Germinal center (tissue), 1 donor: ENCODE measurements around the gene MROH2A.

Source experiments
- DNase-seq: peaks from one replicate; pipeline ENCODE4 v3.0.0; 2012; ENCODE audit warnings: mixed read lengths, low spot score

MROH2A gene

DNA sequence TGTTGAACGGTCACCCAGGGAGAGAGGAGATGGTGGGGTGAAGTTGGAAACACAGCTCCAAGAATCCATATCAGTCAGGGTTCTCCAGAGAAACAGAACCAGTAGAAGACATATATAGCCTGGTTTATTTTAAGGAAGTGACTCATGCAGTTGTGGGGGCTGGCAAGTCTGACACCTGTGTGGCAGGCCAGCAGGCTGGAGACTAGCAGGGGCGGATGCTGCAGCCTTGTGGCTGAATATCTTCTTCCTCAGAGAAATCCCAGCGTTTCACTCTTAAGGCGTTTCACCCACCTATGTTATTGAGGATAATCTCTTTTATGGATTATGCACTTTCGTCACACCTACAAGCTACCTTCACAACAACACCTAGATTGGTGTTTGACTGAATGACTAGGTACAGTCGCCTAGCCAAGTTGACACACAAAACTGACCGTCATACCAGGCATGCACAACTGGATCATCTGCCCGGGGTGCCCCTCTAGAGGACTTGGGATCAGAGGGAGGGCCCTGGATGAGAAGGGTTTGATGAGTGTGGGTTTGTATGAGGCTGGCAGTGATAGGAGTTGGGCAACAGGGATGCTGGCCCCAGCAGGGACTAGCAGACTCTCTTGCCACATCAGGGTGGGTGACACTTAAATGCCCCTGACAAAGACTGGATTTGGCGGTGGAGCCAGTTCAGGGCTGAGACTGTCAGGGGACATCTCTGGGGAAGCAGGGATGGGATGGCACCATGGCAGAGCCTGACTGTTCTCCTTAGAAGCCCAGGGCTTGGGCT is 23.4 kb downstream of the MROH2A start:
- DNase-seq = peak; percentile 26

DNA sequence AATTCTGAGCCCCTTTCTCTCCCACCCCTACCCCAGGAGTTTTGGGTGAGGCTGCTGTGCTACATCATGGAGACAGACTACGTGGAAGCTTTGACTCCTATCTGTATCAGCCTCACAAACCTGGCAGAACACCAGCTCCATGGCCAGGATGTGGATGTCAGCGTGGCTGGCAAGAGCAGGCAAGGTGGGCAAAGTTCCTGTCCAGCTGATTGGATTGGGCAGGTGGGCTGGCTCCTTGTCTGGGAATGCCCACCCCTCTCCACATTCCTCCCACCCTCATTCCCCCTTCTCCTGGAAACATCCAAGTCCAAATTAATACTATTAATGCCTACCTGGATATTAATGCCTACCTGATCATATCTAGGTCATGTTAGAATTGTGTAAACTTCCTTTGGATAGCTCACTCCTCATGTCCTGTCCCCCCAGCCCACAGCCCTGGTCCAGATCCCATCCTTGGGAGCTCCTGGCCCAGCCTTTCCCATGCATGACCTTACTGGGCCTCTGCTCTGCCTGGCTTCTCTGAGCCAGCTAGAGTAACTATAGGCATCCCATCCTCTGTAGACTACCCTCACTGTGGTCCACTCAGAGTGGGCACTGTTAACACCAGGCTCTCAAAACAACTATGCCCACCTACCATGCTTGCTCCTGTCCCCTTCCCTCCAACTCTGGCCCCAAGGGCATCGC is 24.1 kb downstream of the MROH2A start:
- DNase-seq = no peak

DNA sequence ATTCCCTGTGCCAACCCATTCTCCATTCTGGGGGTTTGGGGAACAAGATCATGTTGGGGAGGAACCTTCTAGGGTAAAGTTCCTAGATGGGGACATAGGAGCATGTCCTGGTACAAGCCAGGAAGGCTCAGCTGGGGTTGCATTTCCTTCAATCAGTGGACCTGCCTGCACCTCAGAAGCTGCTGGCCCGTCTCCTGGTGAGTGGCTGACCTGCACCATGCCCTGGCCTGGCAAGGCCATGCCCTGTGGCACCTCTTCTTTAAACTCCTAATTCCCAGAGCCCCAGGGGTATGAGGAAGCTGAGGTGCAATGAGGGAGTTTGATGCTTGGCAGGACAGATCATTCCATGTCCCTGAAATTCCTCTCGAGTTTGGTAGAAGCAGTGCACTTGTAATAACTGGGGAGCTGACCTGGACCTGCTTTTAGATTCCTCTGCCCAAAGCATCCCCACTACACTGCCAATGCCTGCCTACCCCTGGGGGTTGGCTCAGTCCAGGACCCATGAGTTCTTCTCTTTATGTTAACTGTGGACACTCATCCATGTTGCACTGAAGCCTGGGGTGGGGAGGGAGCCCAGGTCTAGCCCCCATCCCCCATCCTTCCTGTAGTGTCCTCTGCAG is 25.3 kb downstream of the MROH2A start:
- DNase-seq = no peak

DNA sequence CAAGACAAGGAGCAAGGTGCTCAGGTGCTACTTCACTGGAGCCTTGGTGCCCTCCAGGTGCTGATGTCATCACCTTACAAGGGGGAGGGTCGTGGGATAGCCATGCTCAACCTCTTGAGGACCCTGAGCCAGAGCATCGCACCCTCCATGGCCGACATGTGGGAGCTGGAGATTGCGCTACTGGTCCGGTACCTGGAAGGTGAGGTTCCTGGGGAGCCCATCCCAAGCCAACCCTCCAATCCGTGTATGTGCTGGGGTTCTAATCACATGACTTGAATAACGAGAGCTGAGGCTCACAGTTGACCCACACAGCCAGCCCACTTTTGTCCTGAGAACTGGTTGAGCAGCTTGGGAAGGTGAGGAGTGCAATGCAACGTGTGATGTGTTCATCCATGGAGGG is 25.9 kb downstream of the MROH2A start:
- no peak for DNase-seq

DNA sequence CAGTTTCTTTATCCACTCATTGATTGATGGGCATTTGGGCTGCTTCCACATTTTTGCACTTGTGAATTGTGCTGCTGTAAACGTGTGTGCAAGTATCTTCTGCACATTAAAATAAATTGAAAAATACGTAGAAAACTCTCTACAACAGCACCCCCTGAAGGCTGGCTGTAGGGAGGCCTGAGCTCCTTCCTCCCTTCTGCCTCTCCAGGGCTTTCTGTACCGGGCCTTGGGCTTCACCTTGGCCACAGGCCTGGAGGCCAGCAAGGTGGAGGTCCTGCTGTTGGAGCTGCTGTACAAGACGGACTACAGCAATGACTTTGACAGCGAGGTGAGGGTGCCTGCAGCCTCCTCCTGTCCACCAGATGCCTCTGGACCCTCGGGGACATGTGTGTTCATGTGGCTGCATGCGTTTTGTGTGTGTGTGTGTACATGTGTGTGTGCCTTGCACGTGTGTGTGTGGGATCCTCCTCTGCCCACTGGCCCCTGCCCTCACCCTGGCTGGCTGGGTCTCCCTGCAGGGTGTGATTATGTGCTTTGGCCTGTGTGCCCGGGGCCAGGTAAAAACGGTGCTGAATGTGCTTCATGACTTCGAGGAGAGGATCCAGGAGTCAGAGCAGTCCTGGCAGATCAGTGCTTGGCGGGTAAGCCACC is 29.2 kb downstream of the MROH2A start:
- DNase-seq = no peak

DNA sequence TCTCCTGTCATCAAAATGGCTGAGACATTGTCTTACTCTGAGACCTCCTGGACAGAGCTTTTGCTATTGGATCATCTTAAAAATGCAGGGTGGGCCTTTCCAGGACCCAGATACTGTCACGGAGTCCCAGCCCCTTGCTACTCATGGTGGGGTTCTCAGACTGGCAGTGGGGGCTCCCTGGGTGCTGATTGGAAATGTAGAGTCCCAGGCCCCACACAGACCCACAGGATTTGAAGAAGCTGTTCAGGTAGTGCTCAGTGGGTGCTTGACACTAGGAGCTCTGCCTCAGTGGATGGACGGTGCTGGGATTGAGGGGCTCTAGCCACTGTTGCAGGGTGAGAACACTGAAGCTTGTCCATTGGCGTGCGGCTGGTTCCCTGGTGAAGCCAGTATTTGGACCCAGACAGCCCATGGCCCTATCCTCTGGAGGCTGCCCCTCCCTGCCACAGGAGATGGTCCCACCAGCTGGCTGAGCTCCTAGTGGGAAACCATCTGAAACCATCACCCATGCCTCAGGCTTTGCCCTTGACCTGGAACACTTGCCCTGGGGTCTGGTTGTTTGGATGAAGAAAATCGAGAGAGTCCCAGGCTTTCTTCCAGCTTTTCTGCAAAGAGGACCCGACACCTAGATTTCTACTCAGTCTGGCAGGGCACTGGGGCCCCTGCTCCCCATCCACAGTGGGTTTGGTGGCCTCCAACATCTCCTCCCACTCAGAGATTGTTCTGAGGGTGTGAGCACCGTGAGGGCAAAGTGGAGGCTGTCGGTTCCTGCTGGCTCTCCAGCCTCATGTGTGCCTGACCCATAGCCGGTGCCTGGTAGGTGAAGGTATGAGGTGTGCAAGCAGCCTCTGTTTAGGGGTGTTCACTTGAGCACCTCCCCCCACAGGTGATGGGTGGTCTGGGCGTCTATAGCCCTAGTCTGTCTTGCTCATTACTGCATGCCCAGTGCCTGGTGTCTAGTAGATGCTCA is 30.1 kb downstream of the MROH2A start:
- no peak for DNase-seq

DNA sequence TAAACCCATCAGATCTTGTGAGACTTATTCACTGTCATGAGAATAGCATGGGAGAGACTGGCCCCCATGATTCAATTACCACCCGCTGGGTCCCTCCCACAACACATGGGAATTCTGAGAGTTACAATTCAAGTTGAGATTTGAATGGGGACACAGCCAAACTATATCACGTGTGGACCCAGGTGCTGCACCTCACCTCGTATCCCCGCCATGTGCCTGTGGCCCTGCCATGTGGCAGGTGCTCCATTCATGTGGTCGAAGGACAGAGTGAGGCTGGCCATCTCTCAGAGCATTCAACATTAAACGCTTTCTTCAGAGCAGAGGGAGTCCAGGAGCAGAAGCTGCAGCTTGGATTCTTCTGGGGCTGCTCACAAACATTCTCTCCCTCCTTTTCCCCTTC is 32.3 kb downstream of the MROH2A start:
- no peak for DNase-seq

DNA sequence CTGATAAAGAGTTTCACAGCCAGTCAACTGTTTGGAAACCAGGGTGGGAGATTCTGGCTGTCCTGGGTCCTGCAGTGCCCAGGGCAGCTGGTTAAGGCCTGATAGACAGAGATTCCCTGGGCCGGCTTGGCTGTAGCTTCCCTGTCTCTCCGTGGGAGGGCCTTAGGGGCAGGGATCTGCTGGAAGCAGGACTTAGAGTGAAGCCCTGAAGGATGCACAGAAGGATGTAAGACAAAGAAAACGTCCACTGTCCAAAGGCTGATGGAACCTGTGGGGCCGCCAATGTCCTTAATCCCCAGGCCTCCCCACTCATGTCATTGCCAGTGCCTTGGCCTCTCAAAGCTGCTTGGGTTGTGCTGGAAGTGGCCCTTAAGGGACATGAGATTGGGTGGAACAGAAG is 33.0 kb downstream of the MROH2A start:
- DNase-seq = no peak

DNA sequence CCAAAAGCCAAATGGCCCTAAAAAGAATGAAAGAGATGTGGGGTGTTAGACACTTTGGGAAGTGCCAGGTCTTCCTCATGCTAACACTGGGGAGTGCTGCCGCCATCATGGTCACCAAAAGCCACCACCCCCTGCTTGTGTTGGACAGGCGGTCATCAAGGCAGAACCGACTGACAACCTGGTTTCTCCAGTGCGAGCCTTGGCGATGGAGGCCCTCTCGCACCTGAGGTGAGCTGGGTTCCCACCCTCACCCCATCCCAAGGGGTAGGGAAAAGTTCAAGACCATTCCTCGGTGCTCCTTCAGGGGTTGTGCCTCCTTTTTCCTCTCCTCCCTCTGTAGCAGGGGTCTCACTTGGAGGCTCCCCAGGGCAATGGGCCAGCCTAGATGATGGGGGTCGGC is 33.6 kb downstream of the MROH2A start:
- no peak for DNase-seq

DNA sequence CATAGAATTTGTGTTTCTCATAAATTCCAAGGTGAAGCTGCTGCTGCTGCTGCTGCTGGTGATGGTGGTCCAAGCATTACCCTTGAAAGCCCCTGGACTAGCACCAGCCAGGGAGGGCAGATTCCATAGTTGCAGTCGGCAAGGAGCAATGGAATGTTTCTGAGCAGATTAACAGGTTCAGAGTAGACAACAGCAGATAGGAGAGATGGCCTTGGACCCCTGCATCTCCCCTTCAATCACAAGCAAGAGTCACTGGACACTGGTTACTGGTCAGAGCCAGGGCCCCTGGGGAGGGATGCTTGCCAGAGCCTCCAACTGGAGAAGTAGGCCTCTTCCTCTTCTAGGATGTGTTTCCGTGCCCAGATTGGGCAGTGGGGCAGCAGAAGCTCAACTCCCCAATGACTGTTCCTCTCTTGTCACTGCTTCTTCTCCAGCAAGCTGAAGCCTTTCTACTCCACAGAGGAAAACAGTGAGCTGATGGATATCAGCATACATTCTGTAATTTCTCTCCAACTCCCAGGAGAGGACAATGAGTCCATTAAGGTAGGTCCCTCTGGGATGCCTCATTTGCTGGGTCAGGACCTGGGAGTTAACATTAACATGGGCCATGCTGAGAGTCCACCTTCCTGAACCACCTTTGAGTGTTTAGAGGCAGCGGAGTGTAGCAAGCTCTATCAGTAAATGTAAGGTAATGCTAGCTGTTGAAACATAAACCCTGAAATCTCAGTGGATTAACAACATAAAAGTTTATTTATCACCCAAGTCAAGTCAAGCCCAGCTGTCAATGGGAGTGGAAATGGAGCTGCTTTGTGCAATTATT is 35.3 kb downstream of the MROH2A start:
- no peak for DNase-seq

DNA sequence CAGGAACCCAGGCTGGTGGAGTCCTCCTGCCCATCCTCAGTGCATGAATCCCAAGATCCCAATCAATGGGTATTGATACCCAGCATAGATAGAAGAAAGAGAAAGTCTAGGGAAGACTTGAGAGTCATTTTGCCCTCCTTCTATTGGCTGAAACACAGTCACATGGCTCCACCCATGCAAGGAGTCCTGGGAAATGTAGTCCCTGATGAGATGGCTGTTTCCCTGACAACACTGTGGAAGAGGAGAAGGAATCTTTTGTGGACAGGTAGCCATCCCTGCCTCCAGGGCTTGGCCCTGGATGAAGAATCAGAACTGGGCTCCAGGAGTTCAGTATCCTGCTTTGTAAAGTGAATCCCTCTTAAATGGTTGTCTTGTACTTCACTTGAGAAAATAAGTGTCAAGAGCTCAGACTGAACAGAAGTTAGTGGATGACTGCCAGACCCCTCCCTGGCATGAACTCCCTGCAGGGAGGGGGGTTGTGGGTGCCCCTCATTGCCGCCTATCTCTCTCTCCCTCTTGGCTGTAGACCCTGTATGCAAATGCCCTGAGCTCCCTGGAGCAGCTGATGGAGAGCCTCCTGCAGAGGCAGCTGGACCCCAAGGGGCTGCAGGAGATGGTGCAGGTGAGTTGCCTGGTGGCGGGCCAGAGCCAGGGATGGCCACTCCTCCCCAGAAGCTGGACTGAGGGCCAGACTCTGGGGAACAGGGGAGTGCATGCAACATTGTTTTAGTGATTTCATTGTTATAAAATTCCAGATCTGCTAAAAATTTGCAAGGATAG is 36.1 kb downstream of the MROH2A start:
- peak; percentile 30 for DNase-seq

DNA sequence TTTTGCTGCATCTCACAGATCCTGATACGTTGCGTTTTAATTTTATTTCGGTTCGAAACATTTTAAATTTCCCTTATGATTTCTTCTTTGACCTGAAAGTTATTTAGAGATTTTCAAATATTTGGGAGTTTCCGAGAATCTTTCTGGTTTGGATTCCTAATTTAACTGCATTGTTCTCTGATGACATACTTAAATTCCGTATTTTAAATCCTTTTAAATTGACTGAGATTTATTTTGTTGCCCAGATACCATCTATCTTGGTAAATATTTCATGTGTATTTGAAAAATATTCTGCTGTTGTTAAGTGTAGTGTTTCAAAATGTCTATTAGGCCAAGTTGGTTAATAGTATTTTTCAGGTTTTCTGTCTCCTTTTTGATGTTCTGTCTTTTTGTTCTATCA is 37.7 kb downstream of the MROH2A start:
- no peak for DNase-seq

DNA sequence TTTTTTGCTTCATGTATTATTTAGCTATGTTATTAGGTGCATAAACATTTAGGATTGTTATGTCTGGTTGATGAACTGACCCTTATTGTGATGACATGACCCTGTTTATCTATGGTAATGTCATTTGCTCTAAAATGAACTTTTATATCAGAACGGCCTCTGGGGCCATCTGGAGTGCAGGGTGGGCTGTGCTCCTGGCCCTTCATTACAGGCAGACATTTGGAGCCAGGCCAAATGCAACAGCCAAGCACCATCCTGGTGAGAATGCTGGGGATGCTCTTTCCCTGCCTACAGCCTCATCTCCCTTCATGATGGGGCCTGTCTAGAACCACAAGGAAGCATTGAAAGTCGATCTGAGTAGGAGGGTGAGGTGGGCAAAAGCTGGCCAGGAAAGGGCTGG is 38.2 kb downstream of the MROH2A start:
- DNase-seq = no peak

DNA sequence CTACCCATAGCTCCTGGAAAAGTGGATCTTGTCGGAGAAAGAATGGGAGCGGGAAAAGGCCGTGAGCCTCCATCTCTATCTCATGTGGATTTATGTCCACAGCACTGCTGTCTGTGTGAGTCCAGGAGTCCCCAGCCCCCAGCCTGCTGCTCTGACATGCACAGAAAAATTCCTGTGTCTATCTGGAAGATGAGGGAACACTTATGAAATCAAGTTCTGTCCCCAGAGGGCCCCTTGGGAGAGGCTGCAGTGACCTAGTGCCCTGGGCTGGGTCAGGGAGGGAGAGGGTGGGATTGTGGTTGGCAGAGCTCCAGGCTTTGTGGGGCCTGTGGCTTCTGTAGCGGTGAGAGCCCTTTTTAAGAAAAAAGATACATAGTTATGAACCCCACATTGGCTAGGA is 38.6 kb downstream of the MROH2A start:
- DNase-seq = no peak

DNA sequence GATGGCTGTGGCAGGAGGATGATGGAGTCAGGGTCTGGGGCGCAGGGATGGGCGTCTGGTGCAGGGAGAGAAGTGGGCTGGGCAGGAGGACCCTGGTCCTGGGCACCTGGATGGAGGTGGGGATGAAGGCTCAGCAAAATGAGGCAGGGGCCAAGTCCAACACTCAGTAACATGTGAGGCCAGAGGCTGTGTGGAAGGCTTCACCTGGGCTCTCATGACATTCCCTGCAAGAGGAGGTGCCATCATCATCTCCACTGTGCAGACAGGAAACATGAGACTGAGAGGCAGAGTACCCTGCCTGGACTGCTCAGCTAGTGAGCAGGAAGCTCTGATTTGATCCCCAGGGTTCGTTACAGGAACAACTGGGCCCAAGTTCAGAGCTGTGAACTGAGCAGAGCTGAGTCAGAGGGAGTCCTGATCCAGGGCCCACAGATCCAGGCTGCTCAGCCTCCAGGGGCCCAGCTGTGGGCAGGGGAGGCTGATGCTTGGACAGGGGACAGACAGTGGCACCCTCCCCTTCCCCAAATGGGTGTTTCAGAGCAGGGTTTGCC is 39.3 kb downstream of the MROH2A start:
- no peak for DNase-seq

DNA sequence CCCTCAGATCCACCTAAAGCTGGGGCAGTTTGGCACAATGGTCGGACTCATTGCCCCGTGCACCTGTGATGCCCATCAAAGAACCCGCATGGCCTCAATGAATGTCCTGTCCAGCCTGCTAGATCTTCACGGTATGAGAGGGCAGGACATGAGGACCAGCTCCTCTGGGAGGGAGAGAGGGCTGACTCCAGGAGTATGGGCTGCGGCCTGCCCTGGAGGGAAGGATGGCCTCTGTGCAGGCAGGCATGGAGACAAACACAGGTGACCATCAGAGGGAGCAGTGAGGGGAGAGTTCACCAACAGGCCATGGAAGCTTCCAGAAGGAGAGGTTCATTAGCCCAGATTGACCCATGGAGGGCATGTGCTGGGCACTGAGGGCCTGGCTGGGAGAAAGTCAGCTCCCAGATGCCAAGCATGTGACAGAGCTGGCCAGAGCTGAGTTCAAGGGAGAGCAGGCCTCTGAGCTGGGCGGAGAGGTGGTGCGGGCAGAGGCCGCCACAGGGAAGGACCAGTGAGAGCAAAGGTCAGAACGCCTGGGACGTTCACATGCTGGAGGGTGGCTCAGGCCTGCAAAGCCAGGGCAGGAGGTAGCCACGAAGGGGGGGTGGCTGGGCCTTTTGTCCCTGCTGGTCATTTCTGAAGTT is 40.0 kb downstream of the MROH2A start:
- no peak for DNase-seq

DNA sequence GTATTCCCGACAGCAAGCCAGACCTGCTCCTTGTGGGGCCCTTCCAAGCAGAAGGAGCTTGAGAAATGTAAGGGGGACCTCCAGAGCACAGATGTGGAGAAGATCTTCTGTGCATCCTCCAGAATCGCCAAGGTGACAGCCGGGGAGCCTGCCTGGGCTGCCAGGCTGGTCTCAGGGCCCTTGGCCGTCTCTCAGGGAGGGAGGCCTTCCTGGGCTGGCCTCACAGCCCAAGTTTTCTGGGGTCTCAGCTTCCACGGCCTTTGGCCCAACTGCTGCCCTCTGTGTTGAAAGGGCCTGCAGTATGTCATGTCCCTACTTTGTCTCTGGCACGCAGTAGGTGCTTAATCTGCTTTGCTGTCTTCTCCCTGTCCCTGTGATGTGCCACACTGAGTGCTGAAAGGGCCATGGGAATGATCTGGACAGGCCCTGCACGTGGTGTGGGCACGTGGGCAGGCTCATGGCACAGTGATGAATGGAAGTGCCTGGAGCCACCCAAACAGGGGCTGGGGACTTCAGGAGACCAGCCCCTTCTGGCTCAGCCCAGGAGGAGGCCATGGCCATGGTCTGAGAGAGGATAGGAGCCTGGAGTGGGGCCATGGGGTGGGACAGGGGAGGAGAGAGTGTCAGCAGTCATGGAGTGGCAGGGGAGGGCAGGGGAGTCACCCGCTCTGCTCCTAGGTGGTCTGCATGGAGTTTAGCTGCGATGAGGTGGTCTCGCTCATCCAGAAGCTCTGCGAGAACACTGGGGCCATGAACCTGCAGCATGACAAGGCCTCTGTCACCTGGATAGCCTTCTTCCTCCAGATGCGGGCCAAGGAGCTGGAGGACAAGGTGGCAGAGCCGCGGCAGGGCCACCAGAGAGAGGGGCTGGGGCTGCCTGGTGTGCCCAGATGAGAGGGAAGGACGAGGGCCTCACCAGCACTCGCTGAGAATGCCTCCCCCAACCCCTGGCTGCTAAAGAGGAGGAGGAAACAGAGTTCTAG is 40.8 kb downstream of the MROH2A start:
- no peak for DNase-seq
